HepG2 (cell line): ENCODE data around the gene SYNE1. TPM values are rescaled to one million over a fixed set of nuclear protein-coding genes. Genes with fewer than 3 reads are reported as not detected.

Experiments
- ATAC-seq: fragments of 200-7000 bp; cut with Tn5 transposase; 3 replicates; pipeline ENCODE4 v1.9.1; 2020; ENCODE audit warnings: mild to moderate bottlenecking, moderate library complexity
- BruUV-seq: library from RNA; stranded (reverse); fragments of 400-500 nt; replicated peaks from 2 replicates; lab custom pipeline; 2021; lab: Mats Ljungman, UMichigan
- CTCF ChIA-PET: fragments of 300-600 bp; formaldehyde crosslinking; extraction: SDS; loops from one replicate; lab custom pipeline; 2021; ENCODE audit warnings: low total read pairs, inconsistent platforms, low intra/inter-chr PET ratio; lab: Yijun Ruan, JAX
- POLR2A ChIA-PET: fragments of 350-600 bp; sonication (Branson Sonifier 250); formaldehyde crosslinking; loops from one replicate; lab custom pipeline; 2020; ENCODE audit warnings: antibody characterized with exemption, inconsistent platforms; lab: Yijun Ruan, JAX
- DNase-seq: peaks from one replicate; pipeline ENCODE4 v3.0.0-alpha.2; 2015; ENCODE audit warnings: low spot score
- FAIRE-seq: peaks from 3 replicates; lab custom pipeline; 2011; peaks lifted over from hg19 to GRCh38; lab: Jason Lieb, UNC
- H2AFZ ChIP-seq: one replicate; pipeline ENCODE4 v1.6.1; 2011; ENCODE audit warnings: low read length, inconsistent platforms
- H3K27ac ChIP-seq: fragments of 300-600 bp; 3 replicates; pipeline ENCODE4 v1.8.0; 2011; ENCODE audit warnings: mixed run types, mild to moderate bottlenecking, mixed read lengths, low read length, inconsistent platforms; ENCODE audit not compliant: insufficient read depth; ENCODE audit errors: extremely low read length
- H3K27me3 ChIP-seq, 2 experiments: fragments of 200-600 bp in 1 of 2; 2 replicates in 1 of 2; 3 replicates in 1 of 2; pipeline versions ENCODE4 v1.6.0 to v1.8.0; 2011; ENCODE audit warnings: low read length in 2 of 2, mild to moderate bottlenecking in 2 of 2, moderate library complexity in 2 of 2, inconsistent platforms in 1 of 2; ENCODE audit not compliant: insufficient read depth in 2 of 2, control insufficient read depth in 1 of 2
- H3K36me3 ChIP-seq, 2 experiments: fragments of 200-600 bp in 1 of 2; replicated peaks in 1 of 2; 2 replicates in 1 of 2; 3 replicates in 1 of 2; pipeline versions ENCODE4 v1.5.1 to v1.8.0; 2011; ENCODE audit warnings: low read length in 2 of 2, inconsistent platforms in 1 of 2; ENCODE audit not compliant: insufficient read depth in 2 of 2, control insufficient read depth in 1 of 2
- H3K4me1 ChIP-seq: 2 replicates; pipeline ENCODE4 v1.5.1; 2012; ENCODE audit warnings: low read length, inconsistent platforms; ENCODE audit not compliant: insufficient read depth
- H3K4me2 ChIP-seq: 2 replicates; pipeline ENCODE4 v1.6.0; 2011; ENCODE audit warnings: low read depth, low read length, inconsistent platforms
- H3K4me3 ChIP-seq, 3 experiments: fragments of 200-600 bp in 1 of 3; sonication (generic), shearing (Covaris generic) in 1 of 3; replicated peaks in 1 of 3; 2 replicates each; pipeline ENCODE4 v1.5.1; 2011 to 2016; ENCODE audit warnings: low read length in 3 of 3, inconsistent platforms in 2 of 3, low read depth in 2 of 3, mild to moderate bottlenecking in 2 of 3, control low read depth in 1 of 3, mixed read lengths in 1 of 3; ENCODE audit not compliant: insufficient read depth in 1 of 3
- H3K79me2 ChIP-seq: one replicate; pipeline ENCODE4 v1.6.1; 2011; ENCODE audit warnings: low read length, inconsistent platforms; ENCODE audit not compliant: insufficient read depth
- H3K9ac ChIP-seq: 2 replicates; pipeline ENCODE4 v1.6.0; 2011; ENCODE audit warnings: mild to moderate bottlenecking, low read depth, low read length, inconsistent platforms; ENCODE audit not compliant: insufficient read depth
- H3K9me3 ChIP-seq: 2 replicates; pipeline ENCODE4 v1.5.1; 2012; ENCODE audit warnings: mild to moderate bottlenecking, low read length
- H4K20me1 ChIP-seq: 2 replicates; pipeline ENCODE4 v1.6.0; 2011; ENCODE audit warnings: inconsistent platforms, mild to moderate bottlenecking, low read length, moderate library complexity; ENCODE audit not compliant: insufficient read depth
- ARID2 ChIP-seq: sonication (generic); formaldehyde crosslinking; IDR thresholded peaks from 2 replicates; pipeline ENCODE4 v1.8.1; 2022; ENCODE audit warnings: mild to moderate bottlenecking, missing genetic modification reagents, borderline replicate concordance
- BCL6 ChIP-seq: IDR thresholded peaks from 2 replicates; pipeline ENCODE4 v1.6.1; 2016; ENCODE audit warnings: missing genetic modification reagents, missing compliant biosample characterization
- CCAR2 ChIP-seq: fragments of 200-400 bp; formaldehyde crosslinking; optimal IDR thresholded peaks from 2 replicates; pipeline ENCODE3; 2018; ENCODE audit warnings: low read depth, mild to moderate bottlenecking, low read length, moderate library complexity
- HIVEP1 ChIP-seq: sonication (generic); formaldehyde crosslinking; IDR thresholded peaks from 2 replicates; pipeline ENCODE4 v1.4.0; 2020; ENCODE audit warnings: mild to moderate bottlenecking, missing genetic modification reagents
- ISL2 ChIP-seq: sonication (generic); formaldehyde crosslinking; IDR thresholded peaks from 2 replicates; pipeline ENCODE4 v1.5.0; 2020; ENCODE audit warnings: missing genetic modification reagents
- JUNB ChIP-seq: sonication (generic); formaldehyde crosslinking; IDR thresholded peaks from 2 replicates; pipeline ENCODE4 v1.8.0; 2022; ENCODE audit warnings: missing genetic modification reagents, mild to moderate bottlenecking, borderline replicate concordance
- KDM1A ChIP-seq: IDR thresholded peaks from 2 replicates; pipeline ENCODE4 v1.6.1; 2016; ENCODE audit warnings: missing compliant biosample characterization
- MTF1 ChIP-seq: sonication (generic); formaldehyde crosslinking; IDR thresholded peaks from 2 replicates; pipeline ENCODE4 v1.5.0; 2020; ENCODE audit warnings: missing genetic modification reagents
- MXD4 ChIP-seq: IDR thresholded peaks from 2 replicates; pipeline ENCODE4 v1.6.1; 2016; ENCODE audit warnings: mild to moderate bottlenecking, missing biosample characterization, missing genetic modification reagents
- NFIB ChIP-seq: sonication (generic); formaldehyde crosslinking; IDR thresholded peaks from 2 replicates; pipeline ENCODE4 v1.9.0; 2021; ENCODE audit warnings: missing genetic modification reagents, mild to moderate bottlenecking, borderline replicate concordance
- NR2F6 ChIP-seq, 2 experiments: IDR thresholded peaks; 2 replicates each; pipeline ENCODE4 v1.6.1; 2016; ENCODE audit warnings: antibody characterized with exemption in 1 of 2, mild to moderate bottlenecking in 1 of 2
- PHF21A ChIP-seq: sonication (generic); formaldehyde crosslinking; IDR thresholded peaks from 2 replicates; pipeline ENCODE4 v1.5.0; 2020; ENCODE audit warnings: mild to moderate bottlenecking, missing genetic modification reagents
- PITX1 ChIP-seq: sonication (generic); formaldehyde crosslinking; IDR thresholded peaks from 2 replicates; pipeline ENCODE4 v1.5.1; 2020; ENCODE audit warnings: mild to moderate bottlenecking, missing genetic modification reagents
- REPIN1 ChIP-seq: sonication (generic); formaldehyde crosslinking; IDR thresholded peaks from 2 replicates; pipeline ENCODE4 v1.8.0; 2022; ENCODE audit warnings: missing genetic modification reagents, low read depth, mild to moderate bottlenecking, borderline replicate concordance
- SP140L ChIP-seq: sonication (generic); formaldehyde crosslinking; IDR thresholded peaks from 2 replicates; pipeline ENCODE4 v1.4.0; 2020; ENCODE audit warnings: missing genetic modification reagents, borderline replicate concordance
- STAT5B ChIP-seq: sonication (generic); formaldehyde crosslinking; IDR thresholded peaks from 2 replicates; pipeline ENCODE4 v1.4.0; 2020; ENCODE audit warnings: missing genetic modification reagents
- ZFP36L2 ChIP-seq: sonication (generic); formaldehyde crosslinking; IDR thresholded peaks from 2 replicates; pipeline ENCODE4 v1.4.0; 2020; ENCODE audit warnings: missing genetic modification reagents
- ZNF44 ChIP-seq: sonication (generic); formaldehyde crosslinking; IDR thresholded peaks from 2 replicates; pipeline ENCODE4 v1.5.1; 2020; ENCODE audit warnings: mild to moderate bottlenecking, missing genetic modification reagents
- ZNF577 ChIP-seq: sonication (generic); formaldehyde crosslinking; IDR thresholded peaks from 2 replicates; pipeline ENCODE4 v1.4.0; 2020; ENCODE audit warnings: mild to moderate bottlenecking, low read depth, missing genetic modification reagents, borderline replicate concordance
- ZNF678 ChIP-seq: sonication (generic); formaldehyde crosslinking; IDR thresholded peaks from 2 replicates; pipeline ENCODE4 v1.4.0; 2020; ENCODE audit warnings: mild to moderate bottlenecking, missing genetic modification reagents
- ZNF782 ChIP-seq: sonication (generic); formaldehyde crosslinking; IDR thresholded peaks from 2 replicates; pipeline ENCODE4 v1.4.0; 2020; ENCODE audit warnings: missing genetic modification reagents, mild to moderate bottlenecking, borderline replicate concordance
- WGBS: methylation state at CpG from one replicate; pipeline ENCODE4 v1.1.6; 2017; ENCODE audit warnings: low lambda C conversion rate; 5-methylcytosine and 5-hydroxymethylcytosine counted together
- in situ Hi-C: cut with HindIII; loops from 2 replicates; pipeline ENCODE4 v1.10.0; 2017; ENCODE audit warnings: low pct_unique_long_range_greater_than_20kb; ENCODE audit not compliant: extremely low pct_ligation_motif_present
- intact Hi-C: fragments of 100-400 bp; cut with micrococcal nuclease; formaldehyde crosslinking; loops from one replicate; pipeline ENCODE4 v1.10.0; 2022; ENCODE audit not compliant: unreplicated experiment
- polyA plus RNA-seq, 8 experiments: library from polyadenylated mRNA; depleted of rRNA in 3 of 8; stranded (reverse) in 7 of 8; unstranded in 1 of 8; fragments of >200 nt; fragmentation: Illumina TruSeq in 4 of 8; extraction: Trizol in 4 of 8; gene quantifications; 2 replicates each; pipeline versions ENCODE4 v1.2.1 to v1.2.3, GENCODE V29; 2011 to 2016; ENCODE audit warnings: low read depth in 4 of 8, missing spikeins in 1 of 8, mixed read lengths in 1 of 8; ENCODE audit not compliant: insufficient read depth in 1 of 8
- total RNA-seq, 5 experiments: library from RNA; depleted of rRNA; stranded (reverse); fragments of >200 nt; fragmentation: Illumina TruSeq; extraction: Trizol; gene quantifications; 2 replicates each; pipeline ENCODE4 v1.2.3, GENCODE V29; 2016; ENCODE audit warnings: low read depth in 1 of 5
- TF ChIP-seq, protein P1 (sequence below), 2 experiments: IDR thresholded peaks; 2 replicates each; pipeline ENCODE4 v1.6.1; 2011 to 2012; ENCODE audit warnings: low read length in 2 of 2, borderline replicate concordance in 1 of 2, low read depth in 1 of 2, mild to moderate bottlenecking in 1 of 2, moderate library complexity in 1 of 2

The SYNE1 gene
- total and polyA plus RNA-seq, 2 of the 13 experiments (the other 11 are each of a cell fraction or from before 2014, with no cell fraction given), result 5.5 to 15.9 TPM

DNA sequence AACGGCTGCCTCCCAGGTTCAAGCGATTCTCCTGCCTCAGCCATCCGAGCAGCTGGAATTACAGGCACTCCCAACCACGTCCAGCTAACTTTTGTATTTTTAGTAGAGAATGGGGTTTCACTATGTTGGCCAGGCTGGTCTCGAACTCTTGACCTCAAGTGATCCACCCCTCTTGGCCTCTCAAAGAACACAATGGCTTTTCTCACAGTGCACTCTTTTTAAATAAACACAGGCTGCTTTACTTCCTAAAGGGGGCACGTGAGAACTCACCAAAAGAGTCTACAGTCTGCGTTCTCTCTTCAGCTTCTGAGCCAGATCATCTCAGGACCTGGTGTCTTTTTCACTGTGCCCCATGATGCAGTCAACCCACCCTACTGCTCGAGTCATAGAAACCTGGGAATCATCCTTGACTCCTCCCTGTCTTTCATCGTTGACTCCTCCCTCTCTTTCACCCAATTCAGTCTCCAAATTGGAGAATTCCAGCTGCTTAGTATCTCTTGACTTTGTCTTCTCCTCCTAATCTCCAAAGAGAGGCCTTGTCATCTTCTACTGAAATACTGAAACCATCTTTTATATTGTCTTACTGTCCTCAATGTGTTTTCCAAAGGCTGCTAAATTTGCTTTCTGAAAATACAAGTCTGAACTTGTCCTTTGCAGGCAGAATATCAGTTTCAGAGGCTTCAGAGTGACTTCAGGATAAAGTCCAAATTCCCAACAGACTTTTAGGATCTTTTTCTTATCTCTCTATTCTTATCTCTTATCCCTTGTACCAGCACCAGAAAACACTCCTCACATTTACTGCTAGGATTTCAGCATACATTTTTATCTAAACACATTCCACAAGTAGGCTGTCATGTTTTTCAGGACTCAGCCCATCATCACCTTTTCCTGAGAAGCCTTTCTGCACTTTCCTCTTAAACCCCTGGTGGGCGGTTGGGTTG, 323.4 kb downstream of the SYNE1 start:
- Histone ChIP-seq H3K4me3 (peak overlapping the region; percentile 5 to 45 (median 9); a peak in 2 of 6 replicates), H3K4me1 (peaks cover 22% of the 10 kb centered on the region), H3K79me2 (no peaks in the 10 kb centered on the region), H3K4me2 (peak overlapping the region; percentile 70), H3K27me3 (no peaks in the 10 kb centered on the region), H2AFZ (peak overlapping the region; percentile 91), H4K20me1 (no peaks in the 10 kb centered on the region), H3K36me3 (no peaks in the 10 kb centered on the region), H3K9ac (0 out of 2 replicates have a peak overlapping the region, but pooled peaks have one; percentile 18), H3K9me3 (no peaks in the 10 kb centered on the region), H3K27ac (peak overlapping the region; percentile 62)
- FAIRE-seq, result peak; percentile 71
- ChIA-PET POLR2A (interaction anchor here (1.5 to 2.6 kb wide), 2 partner anchors 8 to 12 kb away, joined by 4 to 17 read pairs; no protein-coding TSS in a partner anchor), CTCF (no interaction called here)
- DNase-seq, result peak; percentile 89
- BruUV-seq, result TSS peak; percentile 82
- in situ Hi-C loops (no loop called here), intact Hi-C loops (loop anchor here (1.0 kb wide), 1 partner anchor 12 kb away; no protein-coding TSS in a partner anchor)
- WGBS, result 36% methylated on average over 10 of the region's 10 CpGs
- ATAC-seq, result peak; percentile 97
- TF ChIP-seq ISL2 (CRISPR knock-in tag) (peak; percentile 36; the same call in 1 of the 2 replicates), NR2F6 (IDR thresholded peaks at IDR 0.05) (peak; percentile 29; the same call in 1 of the 2 replicates), NR2F6 (CRISPR knock-in tag; IDR thresholded peaks at IDR 0.05) (no peak), BCL6 (peak; percentile 11; the same call in 1 of the 2 replicates), PITX1 (CRISPR knock-in tag) (no peak), HIVEP1 (CRISPR knock-in tag) (no peak), MTF1 (CRISPR knock-in tag) (no peak; the same call in 1 of the 2 replicates), REPIN1 (no peak), ZNF678 (no peak), ZNF44 (no peak), KDM1A (CRISPR knock-in tag) (0 out of 2 replicates have a peak, but pooled peaks have one; percentile 66), CCAR2 (no peak), ZNF577 (no peak), SP140L (CRISPR knock-in tag) (no peak), ARID2 (CRISPR knock-in tag) (no peak), ZNF782 (CRISPR knock-in tag) (no peak), MXD4 (no peak), PHF21A (CRISPR knock-in tag) (0 out of 2 replicates have a peak, but pooled peaks have one; percentile 34), STAT5B (CRISPR knock-in tag) (no peak), NFIB (no peak), ZFP36L2 (no peak), JUNB (CRISPR knock-in tag) (no peak)
- TF ChIP-seq, protein P1, sequence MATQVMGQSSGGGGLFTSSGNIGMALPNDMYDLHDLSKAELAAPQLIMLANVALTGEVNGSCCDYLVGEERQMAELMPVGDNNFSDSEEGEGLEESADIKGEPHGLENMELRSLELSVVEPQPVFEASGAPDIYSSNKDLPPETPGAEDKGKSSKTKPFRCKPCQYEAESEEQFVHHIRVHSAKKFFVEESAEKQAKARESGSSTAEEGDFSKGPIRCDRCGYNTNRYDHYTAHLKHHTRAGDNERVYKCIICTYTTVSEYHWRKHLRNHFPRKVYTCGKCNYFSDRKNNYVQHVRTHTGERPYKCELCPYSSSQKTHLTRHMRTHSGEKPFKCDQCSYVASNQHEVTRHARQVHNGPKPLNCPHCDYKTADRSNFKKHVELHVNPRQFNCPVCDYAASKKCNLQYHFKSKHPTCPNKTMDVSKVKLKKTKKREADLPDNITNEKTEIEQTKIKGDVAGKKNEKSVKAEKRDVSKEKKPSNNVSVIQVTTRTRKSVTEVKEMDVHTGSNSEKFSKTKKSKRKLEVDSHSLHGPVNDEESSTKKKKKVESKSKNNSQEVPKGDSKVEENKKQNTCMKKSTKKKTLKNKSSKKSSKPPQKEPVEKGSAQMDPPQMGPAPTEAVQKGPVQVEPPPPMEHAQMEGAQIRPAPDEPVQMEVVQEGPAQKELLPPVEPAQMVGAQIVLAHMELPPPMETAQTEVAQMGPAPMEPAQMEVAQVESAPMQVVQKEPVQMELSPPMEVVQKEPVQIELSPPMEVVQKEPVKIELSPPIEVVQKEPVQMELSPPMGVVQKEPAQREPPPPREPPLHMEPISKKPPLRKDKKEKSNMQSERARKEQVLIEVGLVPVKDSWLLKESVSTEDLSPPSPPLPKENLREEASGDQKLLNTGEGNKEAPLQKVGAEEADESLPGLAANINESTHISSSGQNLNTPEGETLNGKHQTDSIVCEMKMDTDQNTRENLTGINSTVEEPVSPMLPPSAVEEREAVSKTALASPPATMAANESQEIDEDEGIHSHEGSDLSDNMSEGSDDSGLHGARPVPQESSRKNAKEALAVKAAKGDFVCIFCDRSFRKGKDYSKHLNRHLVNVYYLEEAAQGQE (IDR thresholded peaks at IDR 0.05; ENCODE audit: borderline replicate concordance in 1 of 2, low read depth in 1 of 2, low read length in 2 of 2), result no peak
